Retinal pigment epithelial cell (primary cell): Measurements from ENCODE around the gene GNRH2.

ENCODE experiments used
- DNase-seq: peaks from one replicate; pipeline ENCODE4 v3.0.0-alpha.2; 2010; ENCODE audit warnings: low read depth
- H3K4me3 ChIP-seq: 2 replicates; pipeline ENCODE4 v1.5.1; 2011; ENCODE audit warnings: mild to moderate bottlenecking, low read length, control low read depth, moderate library complexity
- CTCF ChIP-seq: conservative IDR thresholded peaks from 2 replicates; pipeline ENCODE4 v1.5.1; 2011; ENCODE audit warnings: low read depth, low read length, control low read depth, inconsistent platforms

GNRH2 gene

DNA sequence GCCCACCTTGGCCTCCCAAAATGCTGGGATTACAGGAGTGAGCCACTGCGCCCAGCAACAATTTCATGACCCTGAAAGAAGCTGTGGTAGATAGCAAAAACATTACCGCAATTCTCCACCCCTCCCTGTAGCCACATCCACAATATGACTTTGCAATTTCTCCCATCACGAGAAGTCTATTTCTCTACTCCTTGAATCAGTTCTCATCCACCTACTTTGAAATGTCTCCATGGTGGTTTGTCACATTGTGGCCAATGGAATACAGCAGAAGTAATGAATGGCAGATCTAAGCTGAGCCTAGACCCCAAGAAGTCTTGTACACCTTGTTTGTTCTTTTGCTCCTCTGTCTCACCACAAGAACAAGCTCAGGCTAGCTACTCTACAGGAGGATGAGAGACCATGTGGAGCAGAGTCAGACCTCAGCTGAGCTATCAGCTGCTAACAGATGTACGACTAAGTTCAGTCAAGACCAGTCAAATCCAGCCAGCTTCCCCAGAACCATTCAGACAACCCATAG, 34.3 kb downstream of the GNRH2 start:
- H3K4me3 ChIP-seq: no peak overlapping the region
- no peak for DNase-seq
- TF ChIP-seq CTCF: no peak

DNA sequence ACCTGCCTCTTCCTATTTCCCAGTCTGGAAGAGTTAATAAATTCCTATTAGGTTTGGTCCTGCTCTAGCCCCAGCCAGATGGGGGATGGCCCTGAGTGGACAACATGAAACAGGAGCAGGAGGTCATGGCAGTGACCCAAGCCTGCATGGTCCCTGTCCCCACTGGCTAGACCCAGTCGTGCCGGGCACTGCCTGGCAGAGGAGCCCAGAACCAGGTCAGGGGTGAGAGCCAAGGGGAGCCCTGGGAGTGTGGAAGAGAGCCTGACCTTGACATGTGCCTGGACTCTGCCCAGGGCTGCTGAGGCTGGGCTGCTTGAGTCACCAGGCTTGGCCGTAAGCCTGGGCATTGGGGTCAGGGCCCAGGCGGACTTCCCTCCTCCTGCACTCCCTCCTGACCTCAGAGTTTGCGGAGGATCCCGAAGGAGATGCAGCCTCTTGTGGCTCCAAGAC, 37.5 kb downstream of the GNRH2 start:
- DNase-seq: no peak
- H3K4me3 ChIP-seq: no peak overlapping the region
- no peak for TF ChIP-seq CTCF

DNA sequence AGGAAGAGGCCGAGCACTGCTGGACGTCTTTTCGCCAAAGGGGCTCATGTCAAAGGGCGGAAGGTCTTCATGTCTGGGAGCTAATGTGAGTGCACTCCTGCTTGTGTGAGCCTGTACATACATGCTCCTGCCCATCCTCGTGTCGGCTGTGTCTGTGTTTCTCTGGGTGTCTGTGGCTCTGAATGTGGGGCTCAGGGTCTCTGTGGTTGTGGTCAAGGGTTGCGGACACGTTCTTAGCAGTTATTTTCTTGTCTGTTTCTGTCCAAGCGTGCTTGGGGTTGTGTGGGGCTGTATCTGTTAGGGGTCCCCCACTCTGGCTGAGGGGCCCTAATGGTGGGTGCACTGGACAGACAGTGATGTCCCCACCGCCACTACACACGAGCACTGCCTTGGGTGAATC, 38.2 kb downstream of the GNRH2 start:
- no peak for DNase-seq
- no peak for TF ChIP-seq CTCF
- H3K4me3 ChIP-seq: no peak overlapping the region

GRCh38 chr20:3082306-3082951, 39.0 kb downstream of the GNRH2 start:
- no peak overlapping the region for H3K4me3 ChIP-seq
- no peak for TF ChIP-seq CTCF
- no peak for DNase-seq

- no peak for TF ChIP-seq CTCF
- DNase-seq: no peak
- no peak overlapping the region for H3K4me3 ChIP-seq
These were observed 39.8 kb downstream of the GNRH2 start for GRCh38 chr20:3082955-3083952.

DNA sequence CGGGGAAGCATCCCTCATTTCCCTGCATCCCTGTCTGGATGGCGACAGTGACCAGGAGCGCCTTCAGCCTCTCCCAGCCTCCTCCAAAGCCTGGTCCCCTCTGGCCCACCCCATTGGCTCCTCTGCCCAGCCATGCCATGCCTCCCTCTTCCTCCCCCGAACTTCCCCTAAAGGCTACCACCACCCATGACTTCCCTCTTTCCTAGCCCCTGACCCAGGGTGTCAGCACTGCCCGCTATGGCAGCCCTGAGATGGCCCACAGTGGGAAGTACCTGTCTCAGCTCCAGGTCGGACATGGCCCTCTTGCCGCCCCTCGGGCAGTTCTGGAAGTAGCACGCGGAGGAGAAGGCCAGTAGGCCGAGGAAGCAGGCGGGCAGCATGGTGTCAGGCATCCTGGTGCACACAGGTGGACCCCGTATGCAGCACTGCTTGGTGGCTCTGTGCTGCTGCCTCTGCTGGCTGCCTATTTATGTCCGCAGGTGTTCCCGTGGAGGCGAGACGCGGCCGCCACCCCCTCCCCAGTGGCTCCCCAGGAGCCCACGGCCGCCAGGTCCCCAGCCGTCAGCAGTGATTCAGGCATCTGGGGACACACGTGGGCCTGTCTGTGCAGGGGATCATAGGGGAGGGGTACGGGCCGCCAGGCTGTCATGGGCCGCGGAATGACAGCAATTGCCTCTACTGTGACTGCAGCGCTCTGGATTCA, 41.0 kb downstream of the GNRH2 start, which contains the start of gene AVP:
TSS of gene AVP (minus strand) at position 442 of the 703 bp plus-strand sequence. CDS start at position 392, 50 bp downstream.
- no peak for DNase-seq
- TF ChIP-seq CTCF: no peak
- H3K4me3 ChIP-seq: no peak within 1 kb of the TSS
